Stomach (tissue), 4 donors: Measurements from ENCODE around the gene IQSEC1.

Source experiments
- POLR2A ChIP-seq, 4 donors: fragments of 450-650 bp; IDR thresholded peaks; one replicate each; pipeline ENCODE4 v1.6.1; 2016; ENCODE audit warnings: antibody characterized with exemption in 4 of 4, control low read depth in 2 of 4, mild to moderate bottlenecking in 1 of 4, moderate library complexity in 1 of 4
- TF ChIP-seq, protein P1 (sequence below), 7 experiments: fragments of 450-650 bp in 4 of 7; fragments of 200-600 bp in 3 of 7; sonication (generic) in 3 of 7; IDR thresholded peaks; one replicate each; pipeline ENCODE4 v1.5.1; 2016 to 2019; ENCODE audit warnings: antibody characterized with exemption in 7 of 7, control low read depth in 2 of 7, mild to moderate bottlenecking in 1 of 7

DNA sequence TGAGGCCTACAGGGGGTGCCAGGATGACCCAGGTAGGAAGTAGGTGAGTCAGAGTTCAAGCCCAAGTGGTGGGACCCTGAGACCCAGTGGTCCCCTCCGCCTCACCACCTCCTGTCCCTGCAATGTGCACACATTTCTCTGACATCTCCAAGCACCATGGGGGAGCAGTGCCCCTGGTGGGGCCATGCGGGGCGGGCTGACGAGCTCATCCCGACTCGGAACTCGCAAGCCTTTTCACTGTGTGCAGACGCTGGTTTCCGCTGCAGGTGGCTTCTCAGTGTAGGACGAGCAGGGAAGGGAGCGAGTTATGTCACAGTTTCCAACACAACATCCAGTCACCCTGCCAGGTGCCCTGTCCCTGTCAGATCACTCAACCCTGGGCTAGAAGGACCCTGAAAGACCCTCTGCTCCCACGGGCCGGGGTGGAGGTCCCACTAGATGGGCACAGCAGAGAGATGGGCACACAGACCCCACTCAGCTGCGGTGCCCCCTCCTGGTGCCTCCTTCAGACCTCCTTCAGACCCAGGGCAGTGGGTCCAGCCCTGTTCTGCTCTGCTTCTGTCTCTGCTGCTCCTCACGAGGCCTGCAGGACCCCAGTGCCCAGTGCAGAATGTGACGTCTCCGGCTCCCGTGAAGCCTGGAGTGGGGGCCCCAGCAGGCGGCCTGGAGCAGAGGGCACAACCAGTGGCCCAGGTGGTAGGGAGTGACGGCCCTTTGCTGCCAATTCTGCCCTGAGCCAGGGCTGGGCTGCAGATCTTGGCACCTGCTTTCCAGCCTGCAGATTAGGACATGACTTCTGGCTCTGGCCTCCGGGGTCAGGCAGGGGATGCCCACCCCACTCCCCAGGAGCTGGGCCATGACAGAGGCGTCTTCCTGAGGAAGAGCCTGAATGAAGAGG, 129.9 kb downstream of the IQSEC1 start:
- TF ChIP-seq, protein P1, sequence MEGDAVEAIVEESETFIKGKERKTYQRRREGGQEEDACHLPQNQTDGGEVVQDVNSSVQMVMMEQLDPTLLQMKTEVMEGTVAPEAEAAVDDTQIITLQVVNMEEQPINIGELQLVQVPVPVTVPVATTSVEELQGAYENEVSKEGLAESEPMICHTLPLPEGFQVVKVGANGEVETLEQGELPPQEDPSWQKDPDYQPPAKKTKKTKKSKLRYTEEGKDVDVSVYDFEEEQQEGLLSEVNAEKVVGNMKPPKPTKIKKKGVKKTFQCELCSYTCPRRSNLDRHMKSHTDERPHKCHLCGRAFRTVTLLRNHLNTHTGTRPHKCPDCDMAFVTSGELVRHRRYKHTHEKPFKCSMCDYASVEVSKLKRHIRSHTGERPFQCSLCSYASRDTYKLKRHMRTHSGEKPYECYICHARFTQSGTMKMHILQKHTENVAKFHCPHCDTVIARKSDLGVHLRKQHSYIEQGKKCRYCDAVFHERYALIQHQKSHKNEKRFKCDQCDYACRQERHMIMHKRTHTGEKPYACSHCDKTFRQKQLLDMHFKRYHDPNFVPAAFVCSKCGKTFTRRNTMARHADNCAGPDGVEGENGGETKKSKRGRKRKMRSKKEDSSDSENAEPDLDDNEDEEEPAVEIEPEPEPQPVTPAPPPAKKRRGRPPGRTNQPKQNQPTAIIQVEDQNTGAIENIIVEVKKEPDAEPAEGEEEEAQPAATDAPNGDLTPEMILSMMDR (IDR thresholded peaks at IDR 0.05), result no peak
- no peak for TF ChIP-seq POLR2A (IDR thresholded peaks at IDR 0.05)
